H1 (cell line): ENCODE measurements around the gene NUP98. TPM values are rescaled to one million over a fixed set of nuclear protein-coding genes. Genes with fewer than 3 reads are reported as not detected.

Experiments
- CTCF ChIA-PET: fragments of 300-600 bp; sonication (Branson Sonifier 250); formaldehyde crosslinking; loops from one replicate; lab custom pipeline; 2021; ENCODE audit not compliant: partially characterized antibody; lab: Charles Lee
- POLR2A ChIA-PET: fragments of 300-600 bp; sonication (Branson Sonifier 250); formaldehyde crosslinking; loops from one replicate; lab custom pipeline; 2021; ENCODE audit warnings: inconsistent platforms; ENCODE audit not compliant: partially characterized antibody; lab: Charles Lee
- DNase-seq, 2 experiments: peaks; one replicate each; pipeline versions ENCODE4 v3.0.0 to v3.0.0-alpha.2; 2010 to 2022; ENCODE audit warnings: low spot score in 2 of 2, low read depth in 1 of 2, mixed read lengths in 1 of 2
- FAIRE-seq: peaks from 2 replicates; lab custom pipeline; 2011; peaks lifted over from hg19 to GRCh38; lab: Jason Lieb, UNC
- H2AFZ ChIP-seq: 2 replicates; pipeline ENCODE4 v1.8.1; 2012; ENCODE audit warnings: low read length, inconsistent platforms
- H2AK5ac ChIP-seq: 2 replicates; pipeline ENCODE4 v1.6.1; 2013; ENCODE audit warnings: low read depth, low read length
- H2BK120ac ChIP-seq: replicated peaks from 2 replicates; pipeline ENCODE3; 2013; ENCODE audit warnings: low read depth, low read length, inconsistent platforms
- H2BK12ac ChIP-seq: 2 replicates; pipeline ENCODE4 v1.6.1; 2013; ENCODE audit warnings: low read depth, low read length
- H2BK15ac ChIP-seq: 2 replicates; pipeline ENCODE4 v1.6.1; 2013; ENCODE audit warnings: low read length
- H2BK20ac ChIP-seq: 2 replicates; pipeline ENCODE4 v1.6.1; 2013; ENCODE audit warnings: low read length
- H2BK5ac ChIP-seq: 2 replicates; pipeline ENCODE4 v1.6.1; 2013; ENCODE audit warnings: low read depth, low read length
- H3K14ac ChIP-seq: 2 replicates; pipeline ENCODE4 v1.6.1; 2013; ENCODE audit warnings: inconsistent platforms; ENCODE audit not compliant: insufficient read length
- H3K18ac ChIP-seq: 2 replicates; pipeline ENCODE4 v1.6.1; 2013; ENCODE audit warnings: low read length; ENCODE audit errors: extremely low read depth
- H3K23ac ChIP-seq: 2 replicates; pipeline ENCODE4 v1.6.1; 2013; ENCODE audit warnings: inconsistent platforms; ENCODE audit not compliant: insufficient read length
- H3K23me2 ChIP-seq: 2 replicates; pipeline ENCODE4 v1.6.1; 2013; ENCODE audit warnings: low read depth, low read length
- H3K27ac ChIP-seq: 2 replicates; pipeline ENCODE4 v1.6.1; 2011; ENCODE audit warnings: low read depth, low read length, inconsistent platforms
- H3K27me3 ChIP-seq, 4 experiments: replicated peaks in 1 of 4; 1 replicate in 1 of 4; 2 replicates in 3 of 4; pipeline versions ENCODE4 v1.6.1 to v1.8.1; 2011 to 2013; ENCODE audit warnings: low read length in 3 of 4, mild to moderate bottlenecking in 3 of 4, inconsistent platforms in 2 of 4, mixed read lengths in 2 of 4, moderate library complexity in 1 of 4; ENCODE audit not compliant: control insufficient read depth in 3 of 4, insufficient read depth in 3 of 4; ENCODE audit errors: extremely low read depth in 1 of 4
- H3K36me3 ChIP-seq, 4 experiments: 2 replicates each; pipeline versions ENCODE4 v1.6.1 to v1.8.1; 2011 to 2013; ENCODE audit warnings: mild to moderate bottlenecking in 4 of 4, low read length in 3 of 4, moderate library complexity in 2 of 4, control low read depth in 1 of 4, inconsistent platforms in 1 of 4; ENCODE audit not compliant: insufficient read depth in 4 of 4, control insufficient read depth in 2 of 4
- H3K4ac ChIP-seq: replicated peaks from 2 replicates; pipeline ENCODE3; 2013; ENCODE audit warnings: low read length, low read depth, mixed read lengths, inconsistent platforms; ENCODE audit not compliant: insufficient read length
- H3K4me1 ChIP-seq, 4 experiments: replicated peaks in 1 of 4; 1 replicate in 1 of 4; 2 replicates in 3 of 4; pipeline versions ENCODE4 v1.6.1 to v1.8.1; 2011 to 2013; ENCODE audit warnings: low read length in 3 of 4, inconsistent platforms in 2 of 4, mixed read lengths in 1 of 4; ENCODE audit not compliant: insufficient read depth in 4 of 4, control insufficient read depth in 3 of 4
- H3K4me2 ChIP-seq, 2 experiments: 2 replicates each; pipeline versions ENCODE4 v1.6.1 to v1.8.1; 2011 to 2013; ENCODE audit warnings: low read depth in 2 of 2, low read length in 2 of 2, control low read depth in 1 of 2, inconsistent platforms in 1 of 2, mild to moderate bottlenecking in 1 of 2; ENCODE audit not compliant: insufficient read depth in 1 of 2
- H3K4me3 ChIP-seq, 4 experiments: fragments of 200-600, 300-600 bp in 1 of 4; sonication (generic), shearing (Covaris generic), sonication (Bioruptor Twin) in 1 of 4; 2 replicates each; pipeline versions ENCODE4 v1.5.1 to v1.8.1; 2011 to 2016; ENCODE audit warnings: low read length in 4 of 4, low read depth in 3 of 4, control low read depth in 2 of 4, inconsistent platforms in 2 of 4, mild to moderate bottlenecking in 2 of 4, mixed read lengths in 1 of 4, moderate library complexity in 1 of 4; ENCODE audit not compliant: insufficient read depth in 2 of 4; ENCODE audit errors: extremely low read depth in 1 of 4
- H3K56ac ChIP-seq: replicated peaks from 2 replicates; pipeline ENCODE3; 2013; ENCODE audit warnings: low read depth, mild to moderate bottlenecking, mixed read lengths, low read length, inconsistent platforms; ENCODE audit not compliant: insufficient read length
- H3K79me1 ChIP-seq: 2 replicates; pipeline ENCODE4 v1.6.1; 2013; ENCODE audit warnings: low read depth, low read length, control low read depth
- H3K79me2 ChIP-seq, 2 experiments: 2 replicates each; pipeline versions ENCODE4 v1.6.1 to v1.8.1; 2012 to 2013; ENCODE audit warnings: low read length in 2 of 2, mild to moderate bottlenecking in 2 of 2, inconsistent platforms in 1 of 2; ENCODE audit not compliant: insufficient read depth in 2 of 2, control insufficient read depth in 1 of 2
- H3K9ac ChIP-seq, 4 experiments: replicated peaks in 1 of 4; 1 replicate in 1 of 4; 2 replicates in 3 of 4; pipeline versions ENCODE4 v1.6.1 to v1.8.1; 2011 to 2013; ENCODE audit warnings: low read depth in 3 of 4, low read length in 3 of 4, control low read depth in 2 of 4, mild to moderate bottlenecking in 2 of 4, moderate library complexity in 2 of 4, inconsistent platforms in 1 of 4; ENCODE audit errors: extremely low read depth in 1 of 4
- H3K9me3 ChIP-seq, 2 experiments: 2 replicates each; pipeline versions ENCODE4 v1.6.1 to v1.8.1; 2012 to 2013; ENCODE audit warnings: mild to moderate bottlenecking in 2 of 2, moderate library complexity in 2 of 2, control low read depth in 1 of 2, inconsistent platforms in 1 of 2, low read depth in 1 of 2, low read length in 1 of 2, mixed read lengths in 1 of 2; ENCODE audit not compliant: insufficient read depth in 2 of 2
- H4K20me1 ChIP-seq, 2 experiments: replicated peaks in 1 of 2; 2 replicates each; pipeline versions ENCODE3 to v1.8.1; 2011 to 2013; ENCODE audit warnings: inconsistent platforms in 2 of 2, low read length in 2 of 2, mild to moderate bottlenecking in 1 of 2; ENCODE audit not compliant: insufficient read depth in 2 of 2, control insufficient read depth in 1 of 2
- H4K5ac ChIP-seq: 2 replicates; pipeline ENCODE4 v1.6.1; 2013; ENCODE audit warnings: low read length, low read depth, mixed read lengths, inconsistent platforms; ENCODE audit not compliant: insufficient read length
- H4K8ac ChIP-seq: 2 replicates; pipeline ENCODE4 v1.8.0; 2013; ENCODE audit warnings: mild to moderate bottlenecking, moderate library complexity, low read length, inconsistent platforms; ENCODE audit not compliant: insufficient read depth; ENCODE audit errors: extremely low read depth
- H4K91ac ChIP-seq: replicated peaks from 2 replicates; pipeline ENCODE3; 2013; ENCODE audit warnings: low read length, mixed read lengths, inconsistent platforms; ENCODE audit not compliant: insufficient read length
- BACH1 ChIP-seq: IDR thresholded peaks from 2 replicates; pipeline ENCODE4 v1.6.1; 2012; ENCODE audit warnings: low read length, improper control_type of control experiment
- CBX8 ChIP-seq: fragments of 300-800, 300-1000 bp; sonication (generic); IDR thresholded peaks from 2 replicates; pipeline ENCODE4 v1.7.1; 2016; ENCODE audit warnings: low read depth, low read length, borderline replicate concordance
- EP300 ChIP-seq, 2 experiments: IDR thresholded peaks; 1 replicate in 1 of 2; 2 replicates in 1 of 2; pipeline ENCODE4 v1.6.1; 2011 to 2012; ENCODE audit warnings: low read depth in 2 of 2, low read length in 2 of 2, mild to moderate bottlenecking in 2 of 2, borderline replicate concordance in 1 of 2, inconsistent platforms in 1 of 2, moderate library complexity in 1 of 2
- FOSL1 ChIP-seq: IDR thresholded peaks from 2 replicates; pipeline ENCODE4 v1.6.1; 2011; ENCODE audit warnings: mild to moderate bottlenecking, low read depth, low read length, moderate library complexity; ENCODE audit not compliant: insufficient read depth
- GABPA ChIP-seq: IDR thresholded peaks from 2 replicates; pipeline ENCODE4 v1.6.1; 2011; ENCODE audit warnings: mild to moderate bottlenecking, low read length, moderate library complexity, borderline replicate concordance; ENCODE audit not compliant: insufficient read depth
- HDAC2 ChIP-seq, 2 experiments: fragments of 300-600 bp in 1 of 2; sonication (generic) in 1 of 2; IDR thresholded peaks; 2 replicates each; pipeline ENCODE4 v1.6.1; 2011 to 2012; ENCODE audit warnings: low read depth in 2 of 2, low read length in 2 of 2, mild to moderate bottlenecking in 2 of 2, moderate library complexity in 2 of 2, borderline replicate concordance in 1 of 2, inconsistent platforms in 1 of 2
- RBBP5 ChIP-seq: IDR thresholded peaks from 2 replicates; pipeline ENCODE4 v1.7.1; 2012; ENCODE audit warnings: low read depth, mild to moderate bottlenecking, inconsistent platforms, low read length, moderate library complexity, borderline replicate concordance
- SAP30 ChIP-seq: fragments of 300-600 bp; sonication (generic); IDR thresholded peaks from 2 replicates; pipeline ENCODE4 v1.7.1; 2012; ENCODE audit warnings: low read length, moderate library complexity, mild to moderate bottlenecking, inconsistent platforms; ENCODE audit not compliant: insufficient read depth, insufficient replicate concordance
- SIN3A ChIP-seq, 2 experiments: IDR thresholded peaks in 1 of 2; conservative IDR thresholded peaks in 1 of 2; 2 replicates each; pipeline ENCODE4 v1.6.1; 2011 to 2012; ENCODE audit warnings: low read length in 2 of 2, improper control_type of control experiment in 1 of 2, low read depth in 1 of 2, mild to moderate bottlenecking in 1 of 2
- SP1 ChIP-seq: IDR thresholded peaks from 2 replicates; pipeline ENCODE4 v1.6.1; 2011; ENCODE audit warnings: low read depth, low read length
- SP4 ChIP-seq: IDR thresholded peaks from 2 replicates; pipeline ENCODE4 v1.6.1; 2012; ENCODE audit warnings: low read length, inconsistent platforms
- SRF ChIP-seq: IDR thresholded peaks from 2 replicates; pipeline ENCODE4 v1.6.1; 2011; ENCODE audit warnings: mild to moderate bottlenecking, low read depth, low read length, moderate library complexity
- TAF1 ChIP-seq: IDR thresholded peaks from 2 replicates; pipeline ENCODE4 v1.6.1; 2011; ENCODE audit warnings: mild to moderate bottlenecking, low read depth, low read length
- WGBS, 2 experiments: shearing (Covaris generic) in 1 of 2; methylation state at CpG; one replicate each; pipeline versions ENCODE4 v1.1.6 to v1.1.7; 2013 to 2015; ENCODE audit warnings: low lambda C conversion rate in 2 of 2, mixed read lengths in 2 of 2, inconsistent platforms in 1 of 2, low coverage in 1 of 2, missing lambda C conversion rate in 1 of 2; ENCODE audit not compliant: insufficient replicate concordance in 2 of 2, insufficient coverage in 1 of 2, insufficient read length in 1 of 2; ENCODE audit errors: extremely low coverage in 1 of 2, missing lambda C conversion rate in 1 of 2; 5-methylcytosine and 5-hydroxymethylcytosine counted together
- polyA plus RNA-seq, 7 experiments: library from polyadenylated mRNA; depleted of rRNA in 3 of 7; stranded (reverse) in 5 of 7; unstranded in 2 of 7; fragments of >200 nt in 5 of 7; fragments of 200-250 nt in 2 of 7; gene quantifications; 1 replicate in 5 of 7; 2 replicates in 1 of 7; 4 replicates in 1 of 7; pipeline versions ENCODE4 v1.2.1 to v1.2.3, GENCODE V29; 2011 to 2013; ENCODE audit warnings: missing spikeins in 2 of 7, mixed read lengths in 2 of 7
- total RNA-seq: library from RNA; stranded (reverse); fragmentation: NEBNext Ultra II Directional; extraction: Animal tissue kit (Norgen Biotek cat#: 25700); gene quantifications from 2 replicates; pipeline ENCODE4 v1.2.1, GENCODE V29; 2021

Gene NUP98
- total and polyA plus RNA-seq, 2 of the 8 experiments (the other 6 are each of a cell fraction or from before 2014, with no cell fraction given) = 98.6 to 261 TPM

- H3K14ac ChIP-seq = no peak overlapping the region
- no peak for FAIRE-seq
- H3K79me2 ChIP-seq = peaks cover 35 to 63% of the 10 kb centered on the region in 2 experiments
- H3K4me3 ChIP-seq = peak overlapping the region in 3 of 4 experiments; percentile 83 to 93 (median 93); a peak in 4 of 8 replicates
- peaks cover 0 to 19% (median 11%) of the 10 kb centered on the region in 4 experiments; a peak in 6 of 8 replicates for H3K36me3 ChIP-seq
- H3K9me3 ChIP-seq = no peaks in the 10 kb centered on the region
- peak overlapping the region in 1 of 4 experiments; percentile 89; a peak in 2 of 7 replicates for H3K9ac ChIP-seq
- CTCF ChIA-PET = interaction anchor here (1.0 to 7.8 kb wide), 2 partner anchors 13 to 66 kb away, joined by 3 to 81 read pairs; partner anchors contain the start of gene PGAP2
- no peak overlapping the region for H3K27ac ChIP-seq
- no peak overlapping the region for H3K23ac ChIP-seq
- no peak overlapping the region for H2AFZ ChIP-seq
- H4K5ac ChIP-seq = no peak overlapping the region
- DNase-seq = no peak
- H4K20me1 ChIP-seq = peaks cover 13 to 18% of the 10 kb centered on the region in 2 experiments
- H4K91ac ChIP-seq = no peak overlapping the region
- no peaks in the 10 kb centered on the region for H3K27me3 ChIP-seq
- no peak overlapping the region for H2BK15ac ChIP-seq
- peaks cover 6% of the 10 kb centered on the region; the same call in 1 of the 2 replicates for H3K79me1 ChIP-seq
- no peak overlapping the region for H3K56ac ChIP-seq
- no peak overlapping the region for H2AK5ac ChIP-seq
- no peak overlapping the region for H4K8ac ChIP-seq
- H3K23me2 ChIP-seq = peaks cover 7% of the 10 kb centered on the region
- no peak overlapping the region for H2BK5ac ChIP-seq
- no peak overlapping the region for H2BK120ac ChIP-seq
- peaks cover 0 to 5% (median 2%) of the 10 kb centered on the region in 4 experiments; a peak in 1 of 7 replicates for H3K4me1 ChIP-seq
- H3K18ac ChIP-seq = no peak overlapping the region
- no peak overlapping the region for H2BK20ac ChIP-seq
- WGBS, 2 experiments = 79% methylated on average over 6 of the region's 6 CpGs; no CpG with 5 or more reads in 1 of the 2 experiments
- peak overlapping the region; percentile 84 to 86 for H3K4me2 ChIP-seq
- no peak overlapping the region for H3K4ac ChIP-seq
- H2BK12ac ChIP-seq = no peak overlapping the region
- POLR2A ChIA-PET = interaction anchor here (0.8 to 1.4 kb wide), 8 partner anchors 10 to 112 kb away, joined by 3 to 6 read pairs (median 4); no protein-coding TSS in a partner anchor
- TF ChIP-seq GABPA = no peak
- no peak for TF ChIP-seq SIN3A (conservative IDR thresholded peaks at IDR 0.05 in 1 of 2, IDR thresholded peaks at IDR 0.05 in 1 of 2; ENCODE audit: low read depth in 1 of 2, low read length in 2 of 2)
- no peak for TF ChIP-seq RBBP5
- no peak for TF ChIP-seq HDAC2 (IDR thresholded peaks at IDR 0.05; ENCODE audit: borderline replicate concordance in 1 of 2, low read depth in 2 of 2, low read length in 2 of 2)
- no peak for TF ChIP-seq BACH1
- TF ChIP-seq SP4 = no peak
- no peak for TF ChIP-seq CBX8
- no peak for TF ChIP-seq FOSL1
- TF ChIP-seq TAF1 = no peak
- TF ChIP-seq SAP30 = no peak
- TF ChIP-seq SRF = no peak
- TF ChIP-seq SP1 = no peak
- TF ChIP-seq EP300 (IDR thresholded peaks at IDR 0.05; ENCODE audit: borderline replicate concordance in 1 of 2, low read depth in 2 of 2, low read length in 2 of 2) = no peak
Observed at GRCh38 chr11:3796002-3796311, 1.4 kb downstream of the NUP98 start.
